ENCODE results near the gene TLK1. TPM values are rescaled to one million over a fixed set of nuclear protein-coding genes. Genes with fewer than 3 reads are reported as not detected.

The TLK1 gene
- total RNA-seq, 6 experiments from 2014 or later, result 18.4 to 40.2 (median 29.0) TPM

GRCh38 chr2:171185165-171185818, 24.6 kb upstream of the TLK1 start:
- H3K27ac ChIP-seq, result no peak overlapping the region
- intact Hi-C loops (cut with DNase I), result no loop called here
- no peaks in the 10 kb centered on the region for H3K36me3 ChIP-seq
- H3K27me3 ChIP-seq, result no peaks in the 10 kb centered on the region
- H3K9me3 ChIP-seq, result no peaks in the 10 kb centered on the region
- WGBS (ENCODE audit: insufficient coverage, low coverage, low lambda C conversion rate, missing lambda C conversion rate), result 73% methylated on average over 2 of the region's 2 CpGs
- no peak overlapping the region for H3K4me3 ChIP-seq
- H3K4me1 ChIP-seq, result peaks cover 0 to 6% (median 0%) of the 10 kb centered on the region in 4 donors
- DNase-seq (no peak), ATAC-seq (peak in 3 of 4 donors; percentile 36 to 47 (median 42))
- TF ChIP-seq CTCF (IDR thresholded peaks at IDR 0.05), result no peak

GRCh38 chr2:171181064-171182049, 20.7 kb upstream of the TLK1 start:
- Histone ChIP-seq H3K36me3 (no peaks in the 10 kb centered on the region), H3K27ac (no peak overlapping the region), H3K4me1 (peaks cover 0 to 6% (median 0%) of the 10 kb centered on the region in 4 donors), H3K4me3 (no peak overlapping the region), H3K9me3 (no peaks in the 10 kb centered on the region), H3K27me3 (no peaks in the 10 kb centered on the region)
- 48% methylated on average over 9 of the region's 9 CpGs for WGBS (ENCODE audit: insufficient coverage, low coverage, low lambda C conversion rate, missing lambda C conversion rate)
- no peak for TF ChIP-seq POLR2A (IDR thresholded peaks at IDR 0.05)
- TF ChIP-seq CTCF (IDR thresholded peaks at IDR 0.05), result no peak
- intact Hi-C loops (cut with DNase I), result no loop called here
- DNase-seq, result no peak
- no peak for ATAC-seq

- H3K36me3 ChIP-seq, result no peaks in the 10 kb centered on the region
- TF ChIP-seq POLR2A (IDR thresholded peaks at IDR 0.05) (no peak), CTCF (IDR thresholded peaks at IDR 0.05) (no peak)
- H3K4me3 ChIP-seq, result no peak overlapping the region
- no peaks in the 10 kb centered on the region for H3K27me3 ChIP-seq
- no peaks in the 10 kb centered on the region for H3K9me3 ChIP-seq
- peaks cover 0 to 4% (median 0%) of the 10 kb centered on the region in 4 donors for H3K4me1 ChIP-seq
- no peak for DNase-seq
- intact Hi-C loops (cut with DNase I), result no loop called here
- 87% methylated on average over 3 of the region's 3 CpGs for WGBS (ENCODE audit: insufficient coverage, low coverage, low lambda C conversion rate, missing lambda C conversion rate)
- no peak overlapping the region for H3K27ac ChIP-seq
- ATAC-seq, result no peak
Measured at GRCh38 chr2:171180229-171180930, 19.7 kb upstream of the TLK1 start.

GRCh38 chr2:171178993-171179392, 18.3 kb upstream of the TLK1 start:
- TF ChIP-seq POLR2A (IDR thresholded peaks at IDR 0.05) (no peak), CTCF (IDR thresholded peaks at IDR 0.05) (no peak)
- Histone ChIP-seq H3K27ac (no peak overlapping the region), H3K36me3 (no peaks in the 10 kb centered on the region), H3K27me3 (no peaks in the 10 kb centered on the region), H3K4me3 (no peak overlapping the region), H3K4me1 (no peaks in the 10 kb centered on the region), H3K9me3 (no peaks in the 10 kb centered on the region)
- DNase-seq (no peak), ATAC-seq (no peak)
- intact Hi-C loops (cut with DNase I), result no loop called here

Measured in right lobe of liver (tissue), 6 donors.